ENCODE measurements around the gene TIMM29. TPM values are rescaled to one million over a fixed set of nuclear protein-coding genes. Genes with fewer than 3 reads are reported as not detected.

Gene TIMM29
- total RNA-seq, 2 donors from 2014 or later: 20.0 to 26.8 TPM

- peaks cover 13% of the 10 kb centered on the region for H3K4me1 Mint-ChIP-seq
- H3K27ac ChIP-seq (ENCODE audit: low read depth, low read length): no peak overlapping the region
- no peaks in the 10 kb centered on the region for H3K4me1 ChIP-seq (ENCODE audit: control insufficient read depth, insufficient read depth, low read length)
- peaks cover 7% of the 10 kb centered on the region for H3K9me3 ChIP-seq (ENCODE audit: control insufficient read depth, low read length)
- H3K27ac Mint-ChIP-seq: peak overlapping the region; percentile 44
- no peak overlapping the region for H3K9ac ChIP-seq (ENCODE audit: extremely low read depth, low read length, poor library complexity, severe bottlenecking)
- no peaks in the 10 kb centered on the region for H3K27me3 Mint-ChIP-seq (ENCODE audit: insufficient read depth)
- peaks cover 17% of the 10 kb centered on the region for H3K36me3 Mint-ChIP-seq (ENCODE audit: low read depth)
- DNase-seq: no peak
- no peak for TF ChIP-seq CTCF (conservative IDR thresholded peaks at IDR 0.05)
- WGBS, 2 experiments (ENCODE audit: insufficient coverage in 1 of 2, insufficient read length in 1 of 2): 86 to 100% methylated on average over 2 to 10 of the region's 10 CpGs
- peaks cover 12% of the 10 kb centered on the region for H3K9me3 Mint-ChIP-seq
- peaks cover 2% of the 10 kb centered on the region for H3K36me3 ChIP-seq (ENCODE audit: control insufficient read depth, insufficient read depth, low read length)
- H3K4me3 ChIP-seq (ENCODE audit: low read length): no peak overlapping the region
- no peak overlapping the region for H3K4me3 Mint-ChIP-seq
- H3K27me3 ChIP-seq (ENCODE audit: control insufficient read depth, insufficient read depth, low read length, poor library complexity, severe bottlenecking): no peaks in the 10 kb centered on the region
Measured at GRCh38 chr19:10898633-10899032, 30.0 kb upstream of the TIMM29 start.

GRCh38 chr19:10899151-10899653, 29.4 kb upstream of the TIMM29 start:
- Mint-ChIP-seq H3K9me3 (peaks cover 14% of the 10 kb centered on the region), H3K4me1 (peaks cover 9% of the 10 kb centered on the region), H3K4me3 (no peak overlapping the region), H3K27ac (no peak overlapping the region), H3K36me3 (ENCODE audit: low read depth) (peaks cover 20% of the 10 kb centered on the region), H3K27me3 (ENCODE audit: insufficient read depth) (no peaks in the 10 kb centered on the region)
- Histone ChIP-seq H3K36me3 (ENCODE audit: control insufficient read depth, insufficient read depth, low read length) (no peaks in the 10 kb centered on the region), H3K9me3 (ENCODE audit: control insufficient read depth, low read length) (peaks cover 7% of the 10 kb centered on the region), H3K4me1 (ENCODE audit: control insufficient read depth, insufficient read depth, low read length) (no peaks in the 10 kb centered on the region), H3K27me3 (ENCODE audit: control insufficient read depth, insufficient read depth, low read length, poor library complexity, severe bottlenecking) (no peaks in the 10 kb centered on the region), H3K27ac (ENCODE audit: low read depth, low read length) (no peak overlapping the region), H3K9ac (ENCODE audit: extremely low read depth, low read length, poor library complexity, severe bottlenecking) (no peak overlapping the region), H3K4me3 (ENCODE audit: low read length) (no peak overlapping the region)
- no peak for TF ChIP-seq CTCF (conservative IDR thresholded peaks at IDR 0.05)
- DNase-seq: no peak
- WGBS, 2 experiments (ENCODE audit: insufficient coverage in 1 of 2, insufficient read length in 1 of 2): 94 to 100% methylated on average over 5 to 10 of the region's 10 CpGs

DNA sequence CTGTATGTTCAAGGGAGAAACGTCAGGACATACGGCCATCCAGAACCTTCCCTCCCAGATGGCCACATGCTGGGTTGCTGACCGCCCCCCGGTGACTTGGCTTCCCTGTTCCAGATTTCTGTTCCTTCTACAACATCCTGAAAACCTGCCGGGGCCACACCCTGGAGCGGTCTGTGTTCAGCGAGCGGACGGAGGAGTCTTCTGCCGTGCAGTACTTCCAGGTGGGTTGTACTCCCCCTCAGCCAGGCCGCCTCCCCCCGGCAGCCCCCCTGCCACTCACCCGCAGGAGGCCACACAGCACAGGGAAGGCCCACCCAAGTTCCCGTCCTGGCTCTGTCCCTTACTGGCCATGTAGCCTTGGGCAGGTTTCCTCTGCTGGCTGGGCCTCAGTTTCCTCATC, 20.7 kb upstream of the TIMM29 start:
- Mint-ChIP-seq H3K9me3 (peaks cover 8% of the 10 kb centered on the region), H3K4me1 (no peaks in the 10 kb centered on the region), H3K27ac (no peak overlapping the region), H3K36me3 (ENCODE audit: low read depth) (peaks cover 48% of the 10 kb centered on the region), H3K27me3 (ENCODE audit: insufficient read depth) (no peaks in the 10 kb centered on the region), H3K4me3 (no peak overlapping the region)
- Histone ChIP-seq H3K36me3 (ENCODE audit: control insufficient read depth, insufficient read depth, low read length) (peaks cover 44% of the 10 kb centered on the region), H3K9ac (ENCODE audit: extremely low read depth, low read length, poor library complexity, severe bottlenecking) (no peak overlapping the region), H3K4me1 (ENCODE audit: control insufficient read depth, insufficient read depth, low read length) (no peaks in the 10 kb centered on the region), H3K27ac (ENCODE audit: low read depth, low read length) (no peak overlapping the region), H3K27me3 (ENCODE audit: control insufficient read depth, insufficient read depth, low read length, poor library complexity, severe bottlenecking) (no peaks in the 10 kb centered on the region), H3K9me3 (ENCODE audit: control insufficient read depth, low read length) (peaks cover 1% of the 10 kb centered on the region), H3K4me3 (ENCODE audit: low read length) (no peak overlapping the region)
- no peak for TF ChIP-seq CTCF (conservative IDR thresholded peaks at IDR 0.05)
- DNase-seq: peak; percentile 31
- 95 to 96% methylated on average over 10 to 14 of the region's 14 CpGs for WGBS, 2 experiments (ENCODE audit: insufficient coverage in 1 of 2, insufficient read length in 1 of 2)

All from endodermal cell (in vitro differentiated cells).